Pons (tissue), 1 donor: Measurements from ENCODE around the gene SNCA.

ENCODE experiments used
- DNase-seq: peaks from one replicate; pipeline ENCODE4 v3.0.0-alpha.2; 2016; ENCODE audit warnings: low spot score

SNCA gene

DNA sequence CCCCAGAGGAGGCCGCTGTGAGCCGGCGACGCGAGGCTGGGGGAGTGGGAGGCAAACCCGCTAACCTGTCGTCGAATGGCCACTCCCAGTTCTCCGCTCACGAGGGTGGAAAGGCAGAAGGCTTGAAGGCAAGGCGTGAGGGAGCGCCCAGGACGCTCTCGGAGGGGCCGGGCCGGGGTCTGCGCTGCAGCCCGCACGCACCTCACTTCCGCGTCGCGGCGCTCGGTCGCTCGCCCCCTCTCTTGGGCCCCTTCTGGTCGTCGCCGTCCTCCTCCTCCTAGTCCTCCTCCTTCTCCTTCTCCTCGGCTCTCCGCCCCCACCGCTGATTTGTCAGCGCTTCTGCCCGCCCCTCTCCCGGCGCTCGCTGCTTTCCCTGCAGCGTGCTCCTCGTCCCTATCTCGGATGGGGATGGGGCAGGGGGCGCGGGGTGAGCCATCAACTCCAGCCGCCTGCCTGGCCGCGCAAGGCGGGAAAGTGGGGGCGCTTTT lies at the start of gene SNCA:
SNCA (minus strand) TSS at position 265 of the 488 bp plus-strand sequence. CDS start 1,494 bp downstream, outside the sequence.
- peak; percentile 85 for DNase-seq

DNA sequence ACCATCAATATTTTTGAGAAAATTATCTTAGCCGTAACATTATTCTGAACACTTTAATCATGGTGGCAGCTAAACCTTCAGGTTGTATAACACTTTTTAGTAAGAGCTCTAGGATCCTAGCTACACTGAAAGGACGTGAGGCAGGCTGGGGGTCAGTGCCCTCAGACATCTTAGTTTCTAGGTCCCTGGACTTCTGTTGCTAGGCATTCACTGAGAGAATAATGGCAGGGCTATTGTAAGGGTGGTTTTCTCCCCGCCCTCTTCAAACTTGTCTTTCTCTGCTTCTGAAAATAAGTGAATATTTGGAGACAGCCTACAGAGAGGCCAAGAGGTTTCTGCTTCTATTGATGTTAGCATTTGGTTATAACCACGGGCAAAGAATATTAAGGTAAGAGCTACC lies 42.3 kb upstream of the SNCA start:
- DNase-seq = no peak

DNA sequence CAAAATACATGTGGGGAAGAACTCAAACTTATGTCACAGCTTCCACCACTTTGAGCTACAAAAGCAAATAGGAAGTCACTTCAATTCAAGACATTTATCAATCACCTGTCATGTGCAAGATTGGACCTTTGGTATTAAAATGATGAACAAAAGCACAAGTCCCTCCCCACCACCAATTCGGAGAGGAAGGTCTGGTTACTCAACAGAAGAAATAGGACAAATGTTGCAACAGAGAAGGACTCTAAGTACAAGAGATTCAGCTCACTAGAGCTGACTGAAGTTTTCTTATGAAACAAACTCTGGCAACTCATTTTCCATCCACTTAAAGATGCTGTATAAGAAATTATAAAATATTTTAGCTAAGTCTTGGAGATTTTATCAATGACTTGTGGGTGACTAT lies 41.6 kb upstream of the SNCA start:
- DNase-seq = no peak

DNA sequence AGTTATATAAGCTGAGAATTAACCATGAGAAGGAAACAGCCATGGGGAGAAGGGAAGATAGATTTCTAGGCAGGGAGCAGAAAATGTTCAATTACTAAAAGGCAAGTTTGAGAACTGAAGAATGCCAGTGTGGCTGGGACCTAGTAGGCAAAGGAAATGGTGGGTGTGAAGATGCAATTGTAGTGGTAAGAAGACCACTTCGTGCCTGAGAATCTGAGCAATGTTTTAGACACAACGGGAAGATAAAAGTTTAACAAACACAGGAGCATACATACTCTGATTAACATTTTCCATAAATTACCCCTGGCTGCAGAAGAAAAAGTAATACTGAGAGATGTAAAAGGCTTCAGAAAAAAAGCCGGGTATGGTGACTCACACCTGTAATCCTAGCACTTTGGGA lies 39.6 kb upstream of the SNCA start:
- no peak for DNase-seq

DNA sequence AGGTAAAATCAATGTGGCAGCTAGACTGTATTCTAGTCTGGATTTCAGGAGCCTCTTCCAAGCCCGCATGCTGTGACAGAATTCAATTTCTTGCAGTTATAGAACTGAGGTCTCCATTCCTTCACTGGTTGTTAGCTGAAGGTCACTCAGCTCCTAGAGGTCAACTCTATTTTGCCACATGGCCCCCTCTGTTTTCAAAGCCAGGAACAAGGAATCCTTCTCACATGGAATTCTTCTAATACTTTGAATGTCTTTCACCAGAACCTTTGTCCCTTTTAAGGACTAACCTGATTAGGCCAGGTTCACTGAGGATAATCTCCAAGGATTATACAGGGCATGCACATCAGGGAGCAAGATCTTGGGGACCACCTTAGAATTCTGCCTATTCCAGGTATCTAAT lies 34.2 kb upstream of the SNCA start:
- DNase-seq = no peak

DNA sequence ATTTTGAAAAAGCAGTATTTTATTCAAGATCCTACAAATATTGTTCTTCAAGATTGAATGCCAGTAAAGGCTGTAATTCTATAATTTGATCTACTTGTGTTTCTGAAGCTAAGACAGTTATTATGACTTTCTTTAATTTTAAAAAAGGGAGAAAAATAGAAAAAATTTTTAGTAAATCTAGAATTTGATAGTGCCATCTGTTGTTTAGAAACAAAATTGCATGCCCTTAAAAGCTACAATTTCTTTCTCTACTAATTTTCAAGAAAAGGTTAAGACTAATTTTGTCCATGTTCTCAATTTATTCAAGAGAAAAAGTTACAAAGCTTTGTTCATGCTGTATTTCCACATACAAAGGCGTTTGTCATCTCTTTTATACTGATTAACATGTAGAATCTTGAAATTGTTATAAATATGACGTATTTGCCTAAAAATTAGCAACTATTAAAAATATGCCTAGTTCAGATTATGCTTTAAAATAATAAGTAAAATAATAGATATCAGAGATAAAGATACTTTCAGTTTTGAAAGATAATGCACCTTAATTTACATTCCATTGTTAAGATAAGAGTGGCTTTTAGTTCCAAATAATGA lies 32.1 kb upstream of the SNCA start:
- no peak for DNase-seq

DNA sequence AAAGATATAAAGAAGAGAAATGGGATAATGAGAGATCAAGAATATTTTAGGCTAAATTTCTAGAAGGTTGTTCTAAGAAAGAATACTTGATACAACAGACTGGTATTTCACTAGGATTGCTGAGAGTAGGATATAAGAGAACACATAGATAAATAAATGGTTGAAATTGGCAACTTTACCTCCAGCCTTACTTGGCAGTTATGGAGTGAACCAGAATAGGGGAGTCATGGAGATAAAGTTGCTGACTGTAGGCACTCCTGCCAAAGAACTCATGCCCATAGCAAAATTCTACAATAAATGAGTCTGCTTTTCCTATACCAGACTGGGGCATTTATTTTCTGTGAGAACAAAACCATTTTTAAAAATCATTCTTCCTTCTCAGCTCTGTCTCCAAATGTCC lies 31.3 kb upstream of the SNCA start:
- no peak for DNase-seq

DNA sequence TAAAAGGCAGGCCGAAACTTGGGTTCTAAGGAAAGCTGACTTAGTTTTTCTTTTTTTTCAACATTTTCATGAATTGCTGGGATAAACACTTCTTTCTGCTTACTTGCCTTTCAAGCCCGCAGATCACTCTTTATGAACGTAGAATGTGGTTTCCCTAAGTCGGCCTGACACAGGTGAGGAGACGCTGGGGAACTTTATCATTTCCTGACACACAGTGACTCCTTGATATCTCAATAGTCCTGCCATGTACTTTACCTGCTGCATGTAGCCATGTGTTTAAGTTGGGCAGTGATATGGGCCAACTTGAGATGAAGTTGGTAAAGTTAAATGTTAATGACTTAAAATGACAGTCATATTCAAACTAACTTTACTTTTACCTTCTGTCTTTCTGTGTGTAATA lies 26.6 kb upstream of the SNCA start:
- no peak for DNase-seq

DNA sequence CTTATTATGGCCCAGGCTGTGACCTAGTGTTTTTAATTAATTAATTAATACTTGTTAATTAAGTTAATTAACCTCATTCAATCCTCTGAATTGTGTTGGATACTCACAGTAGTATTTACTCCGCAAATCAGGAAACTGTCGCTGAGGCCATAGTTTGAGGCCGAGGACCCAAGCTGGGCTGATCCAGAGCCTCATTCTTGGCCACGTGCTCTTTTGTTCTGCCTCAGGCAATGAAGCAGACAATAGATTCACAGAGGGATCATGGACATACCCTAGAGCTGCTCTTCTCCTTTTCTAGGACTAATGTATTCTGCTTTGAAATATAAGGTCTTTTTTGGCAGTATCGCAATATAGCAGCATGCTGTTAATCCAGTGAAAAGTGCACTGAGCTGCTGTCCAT lies 24.0 kb upstream of the SNCA start:
- DNase-seq = no peak

DNA sequence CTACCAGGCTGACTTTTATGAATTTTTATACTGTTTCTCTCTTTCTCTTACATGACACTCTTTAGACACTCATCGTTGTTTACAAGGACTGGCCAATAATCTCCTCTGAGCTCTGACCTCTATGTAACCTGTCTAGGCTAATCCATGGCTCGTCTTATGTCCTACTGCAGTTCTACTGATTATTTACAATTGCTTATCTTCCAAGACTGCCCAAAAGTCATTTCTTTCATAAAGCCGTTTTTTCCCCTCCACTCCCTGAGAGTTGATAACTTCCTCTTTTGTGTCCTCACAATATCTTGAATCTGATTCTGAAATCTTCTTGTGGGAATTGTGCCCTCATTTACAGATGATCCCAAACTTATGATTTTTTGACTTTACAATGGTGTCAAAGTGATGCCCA lies 18.3 kb upstream of the SNCA start:
- DNase-seq = no peak

DNA sequence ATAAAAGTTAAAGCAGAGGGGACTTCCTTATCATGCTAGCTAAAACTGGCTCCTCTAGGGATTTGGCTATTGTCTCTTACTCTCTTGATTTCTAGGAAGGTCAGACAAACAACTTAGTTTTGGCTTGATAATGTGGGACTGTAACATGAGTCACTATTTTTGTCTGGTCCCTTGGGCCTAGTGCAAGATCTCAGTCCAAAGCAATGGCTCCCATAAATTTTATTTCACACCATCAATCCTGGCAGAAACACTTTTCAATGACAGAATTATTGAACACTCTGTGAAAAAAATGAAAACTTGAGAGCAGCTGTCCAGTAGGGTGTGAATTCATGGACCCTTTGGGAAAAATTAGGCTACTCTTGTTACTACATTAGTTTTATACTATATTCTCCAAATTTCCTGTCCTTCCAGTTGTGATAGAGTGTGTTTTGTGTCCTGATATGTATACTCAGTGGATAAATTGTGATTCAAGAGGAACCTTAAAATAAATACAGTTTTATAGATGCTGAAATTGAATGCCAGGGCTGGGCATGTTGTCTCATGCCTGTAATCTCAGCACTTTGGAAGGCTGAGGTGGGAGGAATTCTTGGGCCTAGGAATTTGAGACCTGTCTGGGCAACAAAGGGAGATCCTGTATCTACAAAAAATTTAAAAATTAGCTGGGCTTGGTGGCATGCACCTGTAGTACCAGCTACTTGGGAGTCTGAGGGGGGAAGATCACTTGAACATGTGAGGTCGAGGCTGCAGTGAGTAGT lies 10.8 kb upstream of the SNCA start:
- no peak for DNase-seq

DNA sequence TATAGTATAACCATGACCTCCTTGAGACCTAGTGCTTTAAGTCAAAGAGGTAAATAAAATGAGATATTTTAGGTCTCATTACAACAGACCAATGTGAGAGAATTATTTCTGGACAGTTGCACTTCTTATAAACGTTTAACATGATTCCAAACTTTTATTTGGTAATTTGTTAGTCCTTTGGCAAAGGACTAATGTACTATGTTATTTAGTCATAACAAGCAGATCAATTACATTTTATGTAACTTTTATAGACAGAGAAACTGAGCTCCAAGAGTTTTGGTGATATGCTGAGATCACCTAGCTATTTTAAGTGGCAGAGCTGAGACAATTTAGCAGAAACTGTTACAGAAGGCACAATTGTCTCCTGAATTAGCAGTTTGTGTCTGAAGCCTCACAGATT lies 2.6 kb upstream of the SNCA start:
- DNase-seq = no peak

DNA sequence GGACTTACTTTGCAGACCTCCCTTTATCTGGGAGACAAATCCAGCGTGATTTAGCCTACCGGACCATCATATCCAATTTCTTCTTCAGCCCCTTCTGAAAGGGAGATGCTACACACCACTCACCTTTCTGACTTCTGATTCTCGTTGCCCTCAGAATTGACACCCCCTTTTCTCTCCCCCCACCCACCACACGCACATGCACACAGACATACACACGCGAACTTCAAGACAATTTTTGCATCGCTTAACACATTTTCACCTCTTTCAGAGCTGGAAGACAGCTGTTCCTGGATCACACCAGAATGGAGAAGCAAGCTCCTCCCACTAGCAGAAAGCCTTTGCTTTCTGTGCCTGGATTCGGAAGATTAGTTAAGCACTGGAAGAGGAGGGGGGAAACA lies 1.0 kb upstream of the SNCA start:
- DNase-seq = peak; percentile 79

DNA sequence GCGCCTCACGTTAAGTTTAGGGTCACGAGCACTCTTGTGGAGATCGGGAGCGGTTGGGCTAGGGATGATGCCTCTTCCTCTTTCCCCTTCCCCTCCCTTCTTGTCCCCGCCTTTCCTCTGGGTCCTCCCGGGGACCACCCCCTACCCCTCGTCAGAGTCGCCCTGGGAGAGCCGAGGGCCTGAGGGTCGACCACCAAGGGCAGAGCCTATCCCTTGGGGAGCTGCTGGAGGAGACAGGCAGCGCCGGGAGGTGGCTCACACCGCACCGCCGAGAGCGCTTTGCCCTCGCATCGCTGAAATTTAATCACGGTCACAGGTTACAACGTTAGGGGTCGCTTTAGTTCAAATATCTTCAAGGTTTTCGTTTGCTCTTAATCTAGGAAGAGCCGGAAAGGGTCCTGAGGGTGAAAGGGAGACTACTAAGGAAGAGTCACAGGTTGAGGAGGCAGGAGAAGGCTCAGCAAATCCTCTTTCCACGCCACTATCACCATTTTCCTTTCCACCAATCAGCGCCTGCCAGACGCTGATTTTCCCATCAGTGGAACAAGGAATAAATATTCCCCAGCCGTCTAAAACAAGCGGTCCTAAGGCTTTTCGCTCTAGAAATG lies 528 bp upstream of the SNCA start:
- DNase-seq = peak; percentile 84

DNA sequence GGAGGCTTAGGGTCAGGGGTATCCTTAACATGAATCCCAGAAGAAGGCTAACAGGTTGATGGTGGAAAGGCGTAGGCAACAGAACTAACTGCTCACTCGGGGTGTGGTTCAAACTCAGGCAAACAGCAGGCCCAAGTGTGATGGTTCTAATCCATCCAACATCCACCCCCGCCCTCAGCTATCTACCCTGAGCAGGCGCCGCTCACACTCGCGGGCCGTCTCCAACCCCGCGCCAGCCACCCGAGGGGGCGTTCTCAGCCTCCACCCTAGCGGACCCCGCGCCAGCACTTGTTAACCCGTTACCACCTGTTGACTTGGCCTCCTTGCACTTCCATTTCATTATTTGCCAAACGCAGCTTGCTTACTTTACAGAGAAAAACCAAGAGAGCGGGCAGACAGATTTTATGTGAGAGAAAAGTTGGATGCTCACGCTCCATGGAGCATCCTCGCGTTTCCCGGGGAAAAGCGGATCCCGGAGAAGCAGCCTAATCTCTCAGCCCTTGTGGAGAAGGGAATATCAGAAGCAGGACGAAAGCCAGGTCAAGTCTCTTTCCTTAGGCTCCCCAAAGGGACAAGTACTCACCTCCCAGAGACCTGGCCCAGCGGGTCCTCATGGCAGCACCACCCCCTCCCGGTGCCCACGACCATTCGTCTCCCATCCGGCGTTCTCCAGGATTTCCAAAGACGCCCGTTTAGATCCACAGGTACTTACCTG lies 773 bp downstream of the SNCA start:
- DNase-seq = peak; percentile 53

DNA sequence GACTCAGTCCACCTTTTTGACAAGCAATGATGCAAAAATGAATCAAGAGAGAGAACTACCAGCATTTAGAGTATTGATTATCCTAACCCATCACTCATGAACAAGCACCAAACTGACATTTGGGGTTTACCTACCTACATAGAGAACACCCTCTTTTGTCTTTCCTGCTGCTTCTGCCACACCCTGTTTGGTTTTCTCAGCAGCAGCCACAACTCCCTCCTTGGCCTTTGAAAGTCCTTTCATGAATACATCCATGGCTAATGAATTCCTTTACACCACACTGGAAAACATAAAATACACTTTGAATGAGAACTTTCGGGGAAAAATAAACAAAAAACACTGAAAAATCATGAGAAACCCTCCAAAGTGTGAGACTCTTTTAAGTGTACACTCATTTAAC lies 1.5 kb downstream of the SNCA start:
- no peak for DNase-seq

DNA sequence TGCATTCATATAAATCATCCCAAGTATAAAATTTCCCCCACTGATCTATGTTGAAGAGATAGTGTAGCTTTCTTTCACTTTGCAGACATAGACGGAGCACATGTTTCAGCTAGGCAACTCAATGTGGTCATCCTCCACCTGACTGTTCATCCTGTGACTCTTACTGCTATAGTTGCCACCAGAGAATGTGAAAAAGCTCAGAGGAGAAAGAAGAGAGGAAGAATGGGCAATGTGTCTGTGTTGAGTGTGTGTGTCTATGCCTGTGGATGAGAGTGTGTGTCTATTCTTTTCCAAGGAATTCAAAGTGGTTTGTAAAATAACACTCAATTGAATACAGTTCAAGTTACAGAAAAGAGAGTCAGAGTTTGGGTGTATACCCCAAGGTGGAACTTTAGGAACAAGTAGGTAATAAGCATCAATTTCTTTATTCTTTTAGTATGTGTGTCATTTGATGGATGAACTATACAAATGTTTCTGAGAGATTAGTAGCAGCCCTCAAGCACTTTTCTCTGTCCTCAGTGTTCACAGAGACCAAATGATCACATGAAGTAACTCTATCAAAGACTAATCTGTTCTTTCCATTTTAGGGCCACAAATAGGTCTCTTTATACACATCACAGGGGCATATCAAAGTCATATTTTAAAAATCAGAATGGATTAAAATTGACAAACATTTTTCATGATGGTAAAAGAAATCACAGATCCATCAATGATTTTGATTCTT lies 2.3 kb downstream of the SNCA start:
- peak; percentile 80 for DNase-seq

DNA sequence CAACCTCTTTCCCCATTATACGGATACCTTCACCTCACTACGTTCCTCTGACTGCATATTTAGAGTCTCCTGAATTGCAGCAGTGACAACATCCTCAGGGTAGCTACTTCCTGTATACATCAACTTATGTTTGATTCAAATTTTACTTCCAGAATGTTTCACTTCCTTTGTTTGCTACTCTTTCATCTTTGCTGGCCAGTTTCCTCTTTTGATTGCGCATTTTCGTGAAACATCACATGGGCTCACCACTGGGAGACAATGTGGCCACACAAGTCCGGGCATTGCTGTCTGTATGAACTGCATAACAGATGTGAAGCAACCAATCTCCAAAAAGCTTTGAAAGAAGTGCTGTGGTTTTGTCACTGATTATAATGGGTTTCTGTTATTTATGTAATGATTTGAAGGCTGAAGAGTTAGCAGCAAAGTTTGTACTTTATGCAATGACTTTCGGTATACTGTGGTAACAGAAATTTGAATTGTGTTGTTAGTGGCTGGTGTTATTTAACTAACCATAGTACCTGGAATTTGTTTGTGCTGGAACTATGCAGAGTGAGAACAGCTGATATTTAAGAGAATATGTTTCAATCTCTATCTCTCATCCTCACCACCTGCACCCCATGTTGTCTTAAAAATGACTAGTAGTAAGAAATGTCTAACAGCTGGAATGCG lies 7.4 kb downstream of the SNCA start:
- DNase-seq = peak; percentile 98

DNA sequence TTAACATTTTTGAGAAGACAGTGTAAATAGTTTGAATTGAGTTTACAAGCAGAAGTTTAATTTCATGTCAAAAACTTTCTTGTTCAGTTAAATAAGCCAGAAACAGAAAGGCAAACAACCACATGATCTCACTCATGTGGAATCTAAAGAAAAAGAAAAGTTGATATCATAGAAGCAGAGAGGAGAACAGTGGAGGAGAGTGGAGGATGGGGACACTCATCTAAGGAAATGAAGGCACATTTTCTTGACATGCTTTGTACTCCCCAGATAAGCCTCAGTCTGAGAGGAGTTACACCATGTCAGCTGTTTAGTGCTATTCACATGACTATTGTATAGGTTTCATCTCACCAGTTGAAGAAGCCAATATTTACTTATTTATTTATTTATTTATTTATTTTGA lies 13.5 kb downstream of the SNCA start:
- no peak for DNase-seq

DNA sequence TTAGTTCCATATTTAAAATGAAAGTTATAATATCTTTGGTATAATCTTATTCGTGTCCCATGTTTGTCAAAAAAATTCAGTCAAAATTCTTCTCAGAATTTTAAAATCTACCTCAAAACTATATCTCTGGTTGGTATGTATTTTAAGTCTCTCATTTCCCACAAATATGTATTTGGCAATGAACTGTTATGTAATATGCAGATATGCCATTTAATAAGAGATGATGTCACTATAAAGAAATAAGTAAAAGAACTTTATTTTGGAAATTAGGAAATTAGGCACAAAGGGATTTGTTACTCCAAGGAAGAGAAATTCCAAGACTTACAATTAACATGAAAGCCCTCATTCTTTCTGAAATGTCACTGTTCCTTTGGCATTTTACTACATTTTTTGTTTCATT lies 15.3 kb downstream of the SNCA start:
- DNase-seq = no peak

DNA sequence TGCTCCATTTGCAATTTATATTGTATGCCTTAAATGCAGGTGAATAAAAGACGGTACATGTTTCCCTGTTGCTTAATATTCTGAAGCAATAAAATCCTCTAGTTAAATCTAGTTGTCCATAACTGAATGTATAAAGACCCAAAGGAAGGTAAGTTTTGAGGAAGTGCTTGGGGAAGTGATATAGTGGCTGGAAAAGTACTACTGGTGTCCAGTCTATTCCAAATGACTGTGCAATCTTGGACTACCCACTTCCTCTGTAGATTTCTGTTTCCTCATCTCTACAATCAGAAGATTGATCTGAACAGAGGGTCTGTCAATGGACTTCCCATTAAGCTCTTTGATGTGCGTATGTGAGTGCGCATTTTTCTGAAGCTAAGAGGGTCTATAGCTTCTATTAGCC lies 17.0 kb downstream of the SNCA start:
- DNase-seq = no peak

DNA sequence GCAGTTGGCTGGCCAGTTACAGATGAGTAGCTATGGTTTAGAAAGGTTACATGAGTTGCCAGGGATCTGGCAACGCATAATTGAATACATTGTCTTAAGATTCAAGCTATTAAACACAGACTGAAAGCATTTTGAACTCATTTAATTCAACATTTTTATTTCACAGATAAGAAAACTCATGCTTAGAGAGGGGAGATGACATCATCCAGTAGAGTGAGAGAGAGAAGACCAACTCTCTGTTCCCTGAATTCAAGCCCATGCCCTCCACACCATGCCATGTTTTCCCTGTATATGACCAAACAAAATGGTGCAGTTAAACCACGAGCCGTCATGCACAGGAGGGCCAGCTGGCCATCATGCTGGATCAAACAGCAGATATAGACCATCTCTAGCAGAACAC lies 22.6 kb downstream of the SNCA start:
- DNase-seq = no peak
